Fibroblast of the conjunctiva (primary cell): ENCODE data around the gene PEX12.
"Not testable (repeated sequence)": the region's sequence is repeated elsewhere in the genome, so short reads cannot be mapped to it uniquely, and the experiment has no call there.

Source experiments
- DNase-seq: peaks from one replicate; pipeline ENCODE4 v3.0.0-alpha.2; 2010; ENCODE audit warnings: low read depth

Gene PEX12

GRCh38 chr17:35578197-35578928, at the start of gene PEX12:
TSS of gene PEX12 (minus strand) at chr17:35578571. CDS start at chr17:35578021, 550 bp downstream.
- DNase-seq, result peak; percentile 83

- no peak for DNase-seq
These were observed 49.0 kb upstream of the PEX12 start for GRCh38 chr17:35627417-35627816.

- no peak for DNase-seq
These were observed 43.4 kb upstream of the PEX12 start for GRCh38 chr17:35621768-35622167.

GRCh38 chr17:35618628-35619027, 40.3 kb upstream of the PEX12 start:
- DNase-seq, result no peak

- DNase-seq, result no peak
These were observed 39.1 kb upstream of the PEX12 start for GRCh38 chr17:35617505-35617904.

GRCh38 chr17:35616536-35616935, 38.2 kb upstream of the PEX12 start:
- DNase-seq, result no peak

- no peak for DNase-seq
These were observed 36.4 kb upstream of the PEX12 start for GRCh38 chr17:35614810-35615209.

- peak; percentile 42 for DNase-seq
These were observed 34.7 kb upstream of the PEX12 start for GRCh38 chr17:35612924-35613521.

- not testable (repeated sequence) for DNase-seq
These were observed 32.4 kb upstream of the PEX12 start for GRCh38 chr17:35610746-35611145.

- DNase-seq, result no peak
These were observed 31.5 kb upstream of the PEX12 start for GRCh38 chr17:35609831-35610230.

GRCh38 chr17:35607239-35607847, 29.0 kb upstream of the PEX12 start:
- DNase-seq, result no peak

- DNase-seq, result peak; percentile 47
These were observed 27.3 kb upstream of the PEX12 start for GRCh38 chr17:35605678-35606077.

- DNase-seq, result no peak
These were observed 25.3 kb upstream of the PEX12 start for GRCh38 chr17:35603674-35604073.

GRCh38 chr17:35597604-35598003, 19.2 kb upstream of the PEX12 start:
- no peak for DNase-seq

GRCh38 chr17:35596530-35597233, 18.3 kb upstream of the PEX12 start:
- DNase-seq, result no peak

GRCh38 chr17:35596072-35596471, 17.7 kb upstream of the PEX12 start:
- no peak for DNase-seq

- DNase-seq, result no peak
These were observed 10.0 kb upstream of the PEX12 start for GRCh38 chr17:35588196-35588920.

GRCh38 chr17:35587074-35587961, 8.9 kb upstream of the PEX12 start, which contains the start of gene AP2B1:
TSS of gene AP2B1 (plus strand) at chr17:35587322. CDS start at chr17:35594031, 6,709 bp downstream.
- peak; percentile 94 for DNase-seq

GRCh38 chr17:35586569-35587073, 8.2 kb upstream of the PEX12 start:
- DNase-seq, result no peak

GRCh38 chr17:35584061-35584460, 5.7 kb upstream of the PEX12 start:
- DNase-seq, result no peak
